ENCODE data around the gene LGALS3BP.
A peak's percentile ranks its signal among the peaks of the same experiment; 100 is the strongest.

The LGALS3BP gene

GRCh38 chr17:78944026-78944425 is 35.7 kb downstream of the LGALS3BP start:
- no peaks in the 10 kb centered on the region for H3K9me3 ChIP-seq (ENCODE audit: severe bottlenecking)
- no peak for DNase-seq
- TF ChIP-seq, protein P1, sequence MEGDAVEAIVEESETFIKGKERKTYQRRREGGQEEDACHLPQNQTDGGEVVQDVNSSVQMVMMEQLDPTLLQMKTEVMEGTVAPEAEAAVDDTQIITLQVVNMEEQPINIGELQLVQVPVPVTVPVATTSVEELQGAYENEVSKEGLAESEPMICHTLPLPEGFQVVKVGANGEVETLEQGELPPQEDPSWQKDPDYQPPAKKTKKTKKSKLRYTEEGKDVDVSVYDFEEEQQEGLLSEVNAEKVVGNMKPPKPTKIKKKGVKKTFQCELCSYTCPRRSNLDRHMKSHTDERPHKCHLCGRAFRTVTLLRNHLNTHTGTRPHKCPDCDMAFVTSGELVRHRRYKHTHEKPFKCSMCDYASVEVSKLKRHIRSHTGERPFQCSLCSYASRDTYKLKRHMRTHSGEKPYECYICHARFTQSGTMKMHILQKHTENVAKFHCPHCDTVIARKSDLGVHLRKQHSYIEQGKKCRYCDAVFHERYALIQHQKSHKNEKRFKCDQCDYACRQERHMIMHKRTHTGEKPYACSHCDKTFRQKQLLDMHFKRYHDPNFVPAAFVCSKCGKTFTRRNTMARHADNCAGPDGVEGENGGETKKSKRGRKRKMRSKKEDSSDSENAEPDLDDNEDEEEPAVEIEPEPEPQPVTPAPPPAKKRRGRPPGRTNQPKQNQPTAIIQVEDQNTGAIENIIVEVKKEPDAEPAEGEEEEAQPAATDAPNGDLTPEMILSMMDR (IDR thresholded peaks at IDR 0.05; ENCODE audit: low read depth, low read length) = no peak
- H3K4me3 ChIP-seq (ENCODE audit: low read depth, low read length) = no peak overlapping the region
- H3K27me3 ChIP-seq (ENCODE audit: insufficient read depth, low read depth, severe bottlenecking) = no peaks in the 10 kb centered on the region
- H3K27ac ChIP-seq = no peak overlapping the region
- H3K36me3 ChIP-seq = no peaks in the 10 kb centered on the region

GRCh38 chr17:78940708-78941107 is 39.0 kb downstream of the LGALS3BP start:
- TF ChIP-seq, protein P1 (IDR thresholded peaks at IDR 0.05; ENCODE audit: low read depth, low read length) = no peak
- Histone ChIP-seq H3K9me3 (ENCODE audit: severe bottlenecking) (no peaks in the 10 kb centered on the region), H3K27ac (no peak overlapping the region), H3K27me3 (ENCODE audit: insufficient read depth, low read depth, severe bottlenecking) (no peaks in the 10 kb centered on the region), H3K36me3 (no peaks in the 10 kb centered on the region), H3K4me3 (ENCODE audit: low read depth, low read length) (no peak overlapping the region)
- no peak for DNase-seq

DNA sequence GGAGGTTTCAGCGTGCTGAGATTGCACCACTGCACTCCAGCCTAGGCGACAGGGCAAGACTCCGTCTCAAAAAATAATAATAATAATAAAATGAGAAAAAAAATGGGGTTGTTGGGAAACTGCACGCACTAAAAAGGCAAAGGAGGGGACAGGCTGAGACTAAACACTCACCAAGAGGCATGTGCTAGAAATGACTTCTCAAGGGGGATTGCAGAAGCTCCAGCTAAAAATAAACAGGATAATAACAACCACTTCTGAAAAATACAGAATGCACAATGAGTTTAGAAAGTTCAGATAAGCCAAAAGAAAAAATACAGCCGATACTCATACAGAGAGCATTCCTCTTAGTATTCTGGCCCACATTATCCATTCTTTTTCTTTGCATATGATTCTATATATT is 39.5 kb downstream of the LGALS3BP start:
- no peak for DNase-seq
- no peak overlapping the region for H3K27ac ChIP-seq
- H3K4me3 ChIP-seq (ENCODE audit: low read depth, low read length) = no peak overlapping the region
- H3K27me3 ChIP-seq (ENCODE audit: insufficient read depth, low read depth, severe bottlenecking) = no peaks in the 10 kb centered on the region
- H3K9me3 ChIP-seq (ENCODE audit: severe bottlenecking) = no peaks in the 10 kb centered on the region
- TF ChIP-seq, protein P1 (IDR thresholded peaks at IDR 0.05; ENCODE audit: low read depth, low read length) = no peak
- H3K36me3 ChIP-seq = no peaks in the 10 kb centered on the region

DNA sequence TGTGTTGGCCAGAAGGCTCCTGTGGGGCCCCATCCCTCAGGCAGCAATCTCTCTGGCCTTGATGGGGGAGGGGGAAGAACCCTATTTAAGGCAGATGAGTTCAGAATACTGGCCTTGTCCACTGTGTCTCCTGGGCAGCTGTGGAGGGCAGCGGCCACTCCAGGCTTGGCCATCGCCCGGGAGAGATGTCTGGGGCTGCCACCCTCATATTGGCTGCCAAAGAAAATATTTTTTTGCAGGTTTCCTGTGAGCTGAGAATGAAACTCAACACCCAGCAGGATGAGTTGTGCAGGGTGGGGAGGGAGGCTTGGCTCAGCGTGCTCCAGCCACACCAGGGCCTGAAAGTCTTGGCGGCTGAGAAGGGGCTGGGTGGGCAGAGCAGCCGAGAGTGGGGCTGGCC is 40.1 kb downstream of the LGALS3BP start:
- H3K36me3 ChIP-seq = no peaks in the 10 kb centered on the region
- no peaks in the 10 kb centered on the region for H3K9me3 ChIP-seq (ENCODE audit: severe bottlenecking)
- TF ChIP-seq, protein P1 (IDR thresholded peaks at IDR 0.05; ENCODE audit: low read depth, low read length) = no peak
- no peaks in the 10 kb centered on the region for H3K27me3 ChIP-seq (ENCODE audit: insufficient read depth, low read depth, severe bottlenecking)
- H3K27ac ChIP-seq = no peak overlapping the region
- no peak for DNase-seq
- H3K4me3 ChIP-seq (ENCODE audit: low read depth, low read length) = no peak overlapping the region

DNA sequence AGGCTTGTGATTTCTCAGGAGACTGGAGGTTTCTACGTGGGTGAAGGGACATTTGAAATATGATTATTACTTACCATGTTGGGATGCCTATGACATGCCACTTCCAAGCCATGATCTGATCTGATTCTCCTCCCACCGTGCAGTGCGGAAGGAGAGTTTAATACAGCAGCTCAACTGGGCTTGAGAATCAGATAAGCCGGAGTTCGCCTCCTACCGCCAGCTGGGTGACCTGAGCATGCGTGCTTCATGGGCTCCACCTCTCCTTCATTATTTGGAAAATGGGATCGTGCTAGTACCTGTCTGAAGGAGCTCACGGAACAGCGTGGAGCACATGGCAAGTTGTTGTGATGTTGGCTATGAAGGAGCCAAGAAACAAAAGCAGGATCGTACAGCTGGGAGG is 42.2 kb downstream of the LGALS3BP start:
- TF ChIP-seq, protein P1 (IDR thresholded peaks at IDR 0.05; ENCODE audit: low read depth, low read length) = no peak
- H3K4me3 ChIP-seq (ENCODE audit: low read depth, low read length) = no peak overlapping the region
- peak; percentile 53 for DNase-seq
- H3K9me3 ChIP-seq (ENCODE audit: severe bottlenecking) = no peaks in the 10 kb centered on the region
- H3K27me3 ChIP-seq (ENCODE audit: insufficient read depth, low read depth, severe bottlenecking) = no peaks in the 10 kb centered on the region
- no peaks in the 10 kb centered on the region for H3K36me3 ChIP-seq
- H3K27ac ChIP-seq = no peak overlapping the region
